ENCODE results near the gene RFC4.

GRCh38 chr3:186845756-186846155 lies 39.5 kb upstream of the RFC4 start:
- TF ChIP-seq CTCF (IDR thresholded peaks at IDR 0.05; ENCODE audit: borderline replicate concordance, extremely low read depth, low read length, poor library complexity, severe bottlenecking) (no peak), EZH2 (IDR thresholded peaks at IDR 0.05; ENCODE audit: borderline replicate concordance, low read depth, low read length, severe bottlenecking) (no peak)

All from DND-41 (cell line).